Stomach (tissue), 9 donors: ENCODE data around the gene ATP6V1E1. TPM values are rescaled to one million over a fixed set of nuclear protein-coding genes. Genes with fewer than 3 reads are reported as not detected.
"Not testable (repeated sequence)": the region's sequence is repeated elsewhere in the genome, so short reads cannot be mapped to it uniquely, and the experiment has no call there.

ENCODE experiments used
- DNase-seq, 2 donors: peaks; one replicate each; pipeline versions ENCODE4 v3.0.0 to v3.0.0-alpha.2; 2013 to 2019
- H3K27ac ChIP-seq, 5 donors: fragments of 200-600 bp in 4 of 5; sonication (generic) in 4 of 5; one replicate each; pipeline ENCODE4 v1.5.1; 2013 to 2019; ENCODE audit warnings: mild to moderate bottlenecking in 1 of 5, moderate library complexity in 1 of 5
- H3K27me3 ChIP-seq, 3 donors: fragments of 200-600 bp; sonication (generic); one replicate each; pipeline ENCODE4 v1.5.1; 2017 to 2019; ENCODE audit warnings: mixed run types in 1 of 3
- H3K36me3 ChIP-seq, 4 donors: fragments of 200-600 bp; sonication (generic); 1 replicate in 3 of 4; 2 replicates in 1 of 4; pipeline ENCODE4 v1.5.1; 2016 to 2019
- H3K4me1 ChIP-seq, 4 donors: fragments of 200-600 bp; sonication (generic); one replicate each; pipeline ENCODE4 v1.5.1; 2016 to 2019
- H3K4me3 ChIP-seq, 4 donors: fragments of 200-600 bp; sonication (generic) in 3 of 4; one replicate each; pipeline ENCODE4 v1.5.1; 2016 to 2019; ENCODE audit warnings: mild to moderate bottlenecking in 1 of 4
- H3K9me3 ChIP-seq, 4 donors: fragments of 200-600 bp; sonication (generic); one replicate each; pipeline ENCODE4 v1.5.1; 2016 to 2019
- EP300 ChIP-seq: sonication (generic); formaldehyde crosslinking; IDR thresholded peaks from one replicate; pipeline ENCODE4 v1.6.1; 2017; ENCODE audit warnings: antibody characterized with exemption
- POLR2A ChIP-seq, 4 donors: fragments of 450-650 bp; IDR thresholded peaks; one replicate each; pipeline ENCODE4 v1.6.1; 2016; ENCODE audit warnings: antibody characterized with exemption in 4 of 4, control low read depth in 2 of 4, mild to moderate bottlenecking in 1 of 4, moderate library complexity in 1 of 4
- POLR2AphosphoS5 ChIP-seq, 3 donors: sonication (generic); formaldehyde crosslinking; IDR thresholded peaks; one replicate each; pipeline ENCODE4 v1.6.1; 2016; ENCODE audit warnings: antibody characterized with exemption in 3 of 3
- WGBS, 5 donors: extraction: QIAGEN DNeasy Blood & Tissue Kit in 3 of 5; methylation state at CpG; one replicate each; pipeline versions ENCODE4 v1.1.5 to v1.1.7; 2013 to 2018; 5-methylcytosine and 5-hydroxymethylcytosine counted together
- intact Hi-C: fragments of 100-400 bp; cut with DNase I; formaldehyde crosslinking; loops from one replicate; pipeline ENCODE4 v1.15.1; 2023; ENCODE audit warnings: low total_unique reads
- polyA plus RNA-seq, 3 donors: library from polyadenylated mRNA; stranded (reverse); fragments of 200-250 nt; gene quantifications; one replicate each; pipeline ENCODE4 v1.2.3, GENCODE V29; 2013
- total RNA-seq, 5 donors: library from RNA; depleted of rRNA; stranded (reverse); fragments of >200 nt; gene quantifications; one replicate each; pipeline versions ENCODE4 v1.1.0 to v1.2.3, GENCODE V29; 2014 to 2016
- TF ChIP-seq, protein P1 (sequence below), 7 experiments: fragments of 450-650 bp in 4 of 7; fragments of 200-600 bp in 3 of 7; sonication (generic) in 3 of 7; IDR thresholded peaks; one replicate each; pipeline ENCODE4 v1.5.1; 2016 to 2019; ENCODE audit warnings: antibody characterized with exemption in 7 of 7, control low read depth in 2 of 7, mild to moderate bottlenecking in 1 of 7
- donor health status: healthy with polysubstance abuse.
- donor health status: Bipolar disorder and iron deficiency.
- donor health status: healthy.

Gene ATP6V1E1
- total and polyA plus RNA-seq, 8 donors: 22.2 to 284 (median 117) TPM

DNA sequence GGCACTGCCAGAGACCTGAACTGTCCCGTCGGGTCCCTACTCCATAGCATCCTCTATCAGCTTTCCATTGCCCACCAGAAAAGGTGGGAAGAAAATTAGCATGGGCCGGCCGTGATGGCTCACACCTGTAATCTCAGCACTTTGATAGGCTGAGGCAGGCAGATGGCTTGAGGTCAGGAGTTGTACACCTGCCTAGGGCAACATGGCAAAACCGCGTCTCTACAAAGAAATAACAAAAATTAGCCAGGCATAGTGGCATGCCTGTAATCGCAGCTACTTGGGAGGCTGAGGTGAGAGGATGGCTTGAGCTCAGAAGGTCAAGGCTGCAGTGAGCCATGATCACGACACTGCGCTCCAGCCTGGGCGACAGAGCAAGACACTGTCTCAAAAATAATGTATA is 61.8 kb downstream of the ATP6V1E1 start:
- no peak for TF ChIP-seq POLR2A (IDR thresholded peaks at IDR 0.05)
- no peak for TF ChIP-seq POLR2AphosphoS5 (IDR thresholded peaks at IDR 0.05)
- TF ChIP-seq EP300: no peak
- TF ChIP-seq, protein P1, sequence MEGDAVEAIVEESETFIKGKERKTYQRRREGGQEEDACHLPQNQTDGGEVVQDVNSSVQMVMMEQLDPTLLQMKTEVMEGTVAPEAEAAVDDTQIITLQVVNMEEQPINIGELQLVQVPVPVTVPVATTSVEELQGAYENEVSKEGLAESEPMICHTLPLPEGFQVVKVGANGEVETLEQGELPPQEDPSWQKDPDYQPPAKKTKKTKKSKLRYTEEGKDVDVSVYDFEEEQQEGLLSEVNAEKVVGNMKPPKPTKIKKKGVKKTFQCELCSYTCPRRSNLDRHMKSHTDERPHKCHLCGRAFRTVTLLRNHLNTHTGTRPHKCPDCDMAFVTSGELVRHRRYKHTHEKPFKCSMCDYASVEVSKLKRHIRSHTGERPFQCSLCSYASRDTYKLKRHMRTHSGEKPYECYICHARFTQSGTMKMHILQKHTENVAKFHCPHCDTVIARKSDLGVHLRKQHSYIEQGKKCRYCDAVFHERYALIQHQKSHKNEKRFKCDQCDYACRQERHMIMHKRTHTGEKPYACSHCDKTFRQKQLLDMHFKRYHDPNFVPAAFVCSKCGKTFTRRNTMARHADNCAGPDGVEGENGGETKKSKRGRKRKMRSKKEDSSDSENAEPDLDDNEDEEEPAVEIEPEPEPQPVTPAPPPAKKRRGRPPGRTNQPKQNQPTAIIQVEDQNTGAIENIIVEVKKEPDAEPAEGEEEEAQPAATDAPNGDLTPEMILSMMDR (IDR thresholded peaks at IDR 0.05): no peak
- Histone ChIP-seq H3K27me3 (peaks cover 0 to 4% (median 0%) of the 10 kb centered on the region in 3 donors), H3K27ac (peak overlapping the region in 2 of 5 donors; percentile 31 to 93), H3K9me3 (no peaks in the 10 kb centered on the region), H3K4me1 (peaks cover 16 to 43% (median 30%) of the 10 kb centered on the region in 4 donors), H3K4me3 (no peak overlapping the region), H3K36me3 (no peaks in the 10 kb centered on the region)
- intact Hi-C loops: no loop called here
- 73 to 89% (median 85%) methylated on average over 10 of the region's 10 CpGs for WGBS, 5 donors
- no peak for DNase-seq

DNA sequence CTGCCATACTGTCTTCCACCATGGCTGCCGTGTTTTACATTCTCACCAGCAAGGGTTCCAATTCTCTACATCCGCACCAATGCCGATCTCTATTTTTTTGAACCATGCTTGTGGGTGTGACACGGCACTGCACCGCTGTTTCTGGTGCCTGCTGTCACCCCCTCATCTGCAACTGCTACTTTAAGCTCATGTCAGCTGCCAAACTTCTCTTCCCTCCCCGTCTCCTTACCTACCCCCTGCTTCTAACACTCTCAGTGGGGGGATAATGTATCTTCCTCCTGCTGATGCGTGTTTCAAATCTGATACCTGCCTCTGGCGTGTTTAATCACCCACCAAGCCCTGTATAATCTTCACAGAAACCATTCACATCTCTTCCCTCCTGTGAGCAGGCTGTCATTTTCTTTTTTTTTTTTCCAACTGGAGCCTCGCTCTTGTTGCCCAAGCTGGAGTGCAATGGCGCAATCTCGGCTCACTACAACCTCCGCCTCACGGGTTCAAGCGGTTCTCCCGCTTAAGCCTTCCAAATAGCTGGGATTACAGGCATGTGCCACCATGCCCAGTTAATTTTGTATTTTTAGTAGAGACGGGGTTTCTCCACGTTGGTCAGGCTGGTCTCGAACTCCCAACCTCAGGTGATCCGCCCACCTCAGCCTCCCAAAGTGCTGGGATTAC is 62.4 kb downstream of the ATP6V1E1 start:
- H3K27me3 ChIP-seq, DNase-seq, intact Hi-C loops, H3K9me3 ChIP-seq, H3K36me3 ChIP-seq, H3K4me3 ChIP-seq: not testable (repeated sequence)
- WGBS, 5 donors: 89 to 93% (median 91%) methylated on average over 18 to 19 of the region's 19 CpGs
- Histone ChIP-seq H3K27ac (peak overlapping the region in 1 of 5 donors; percentile 93), H3K4me1 (peaks cover 13 to 36% (median 25%) of the 10 kb centered on the region in 4 donors)

DNA sequence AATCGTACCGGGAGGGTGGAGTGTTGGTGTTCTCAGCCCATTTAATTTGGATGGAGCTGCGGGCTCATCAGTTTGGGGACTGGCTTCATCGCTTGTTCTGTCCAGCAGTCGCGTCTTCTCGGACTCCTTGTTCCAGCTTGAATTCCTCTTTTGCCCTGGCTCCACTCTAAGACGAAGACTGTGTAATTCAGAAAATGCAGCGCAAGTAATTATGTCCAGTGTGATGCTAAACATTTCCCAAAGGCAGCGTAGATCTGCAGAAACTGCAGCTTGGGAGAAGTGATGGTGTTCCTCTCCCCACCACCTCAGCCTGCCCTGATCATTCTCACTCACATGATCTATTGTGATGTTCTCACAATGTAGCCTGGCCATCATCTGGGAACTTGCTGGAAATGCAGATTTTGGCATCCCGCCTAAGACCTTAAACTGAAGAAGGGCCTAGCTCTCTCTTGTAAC is 64.6 kb downstream of the ATP6V1E1 start:
- Histone ChIP-seq H3K4me3 (no peak overlapping the region), H3K27me3 (no peaks in the 10 kb centered on the region), H3K4me1 (peaks cover 0 to 18% (median 5%) of the 10 kb centered on the region in 4 donors), H3K9me3 (no peaks in the 10 kb centered on the region), H3K36me3 (no peaks in the 10 kb centered on the region), H3K27ac (peak overlapping the region in 4 of 5 donors; percentile 49 to 93 (median 69))
- WGBS, 5 donors: 73 to 87% (median 85%) methylated on average over 11 of the region's 11 CpGs
- TF ChIP-seq, protein P1 (IDR thresholded peaks at IDR 0.05): no peak
- peak; percentile 87 for TF ChIP-seq EP300
- TF ChIP-seq POLR2A (IDR thresholded peaks at IDR 0.05): no peak
- TF ChIP-seq POLR2AphosphoS5 (IDR thresholded peaks at IDR 0.05): peak; percentile 42 to 82 (median 46)
- DNase-seq: peak in 1 of 2 donors; percentile 65
- intact Hi-C loops: no loop called here

DNA sequence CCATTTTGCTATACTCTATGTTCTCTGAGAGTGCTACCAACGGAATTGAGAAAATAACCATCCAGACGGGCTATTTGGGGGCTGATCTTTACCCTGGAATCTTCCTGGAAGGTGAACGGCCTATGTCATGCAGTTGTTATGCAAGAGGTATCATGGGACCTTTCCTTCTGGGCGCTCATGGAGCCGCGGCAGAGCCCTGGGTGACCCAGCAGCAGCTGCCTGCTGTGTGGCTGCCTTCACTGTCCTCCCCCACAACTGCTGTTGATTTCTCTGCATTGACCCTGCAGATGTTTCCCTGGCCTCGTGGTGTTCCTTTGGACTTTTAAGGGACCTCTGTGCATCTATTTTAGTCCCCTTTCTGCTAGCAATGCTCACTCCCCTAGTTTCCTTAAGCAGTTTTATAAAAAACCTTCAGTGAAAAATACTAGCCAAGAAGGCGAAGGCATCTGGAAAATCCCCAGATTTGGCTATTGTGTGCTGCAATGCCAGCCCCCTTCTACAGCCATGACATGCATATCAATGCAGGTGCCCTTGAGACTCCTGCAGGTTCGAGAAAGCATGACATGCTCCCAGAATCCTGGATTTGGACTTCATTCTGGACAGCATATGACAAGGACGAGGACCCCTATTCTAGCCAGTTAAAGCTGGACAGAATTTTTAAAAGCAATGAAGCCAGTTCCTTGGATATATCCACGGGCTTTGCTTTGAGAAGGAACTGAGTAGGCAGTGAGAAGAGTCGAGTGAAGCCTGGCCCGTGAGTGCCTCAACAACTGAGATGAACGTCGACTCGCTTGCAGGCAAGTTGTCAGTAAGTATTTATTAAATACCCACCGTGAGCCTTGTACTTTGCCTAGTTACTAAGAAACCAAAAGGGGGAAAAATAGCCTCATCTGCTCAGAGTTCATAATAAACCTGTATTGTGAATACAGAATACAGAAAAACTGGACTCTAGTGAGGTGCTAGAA is 65.4 kb downstream of the ATP6V1E1 start, which contains the start of gene SLC25A18:
SLC25A18 (plus strand) TSS at position 593 of the 965 bp plus-strand sequence. CDS start 16,447 bp downstream, outside the sequence.
- no peaks in the 10 kb centered on the region for H3K36me3 ChIP-seq
- H3K4me3 ChIP-seq: no peak within 1 kb of the TSS
- H3K4me1 ChIP-seq: peaks cover 0 to 16% (median 3%) of the 10 kb centered on the region in 4 donors
- intact Hi-C loops: no loop called here
- 55 to 66% (median 62%) methylated on average over 17 of the region's 17 CpGs for WGBS, 5 donors
- TF ChIP-seq EP300 (no peak), POLR2AphosphoS5 (IDR thresholded peaks at IDR 0.05) (peak; percentile 14 to 42 (median 41)), POLR2A (IDR thresholded peaks at IDR 0.05) (no peak)
- TF ChIP-seq, protein P1 (IDR thresholded peaks at IDR 0.05): no peak
- H3K27ac ChIP-seq: peak within 1 kb of the TSS in 4 of 5 donors; percentile 49 to 93 (median 69)
- H3K27me3 ChIP-seq: no peaks in the 10 kb centered on the region
- H3K9me3 ChIP-seq: no peaks in the 10 kb centered on the region
- peak in 1 of 2 donors; percentile 39 for DNase-seq
